Stomach (tissue), 4 donors: ENCODE data around the gene SPACA4.

Experiments used
- CTCF ChIP-seq, 7 experiments: fragments of 450-650 bp in 4 of 7; fragments of 200-600 bp in 3 of 7; sonication (generic) in 3 of 7; IDR thresholded peaks; one replicate each; pipeline ENCODE4 v1.5.1; 2016 to 2019; ENCODE audit warnings: antibody characterized with exemption in 7 of 7, control low read depth in 2 of 7, mild to moderate bottlenecking in 1 of 7
- EP300 ChIP-seq: sonication (generic); formaldehyde crosslinking; IDR thresholded peaks from one replicate; pipeline ENCODE4 v1.6.1; 2017; ENCODE audit warnings: antibody characterized with exemption
- POLR2A ChIP-seq, 4 donors: fragments of 450-650 bp; IDR thresholded peaks; one replicate each; pipeline ENCODE4 v1.6.1; 2016; ENCODE audit warnings: antibody characterized with exemption in 4 of 4, control low read depth in 2 of 4, mild to moderate bottlenecking in 1 of 4, moderate library complexity in 1 of 4
- POLR2AphosphoS5 ChIP-seq, 3 donors: sonication (generic); formaldehyde crosslinking; IDR thresholded peaks; one replicate each; pipeline ENCODE4 v1.6.1; 2016; ENCODE audit warnings: antibody characterized with exemption in 3 of 3

GRCh38 chr19:48624791-48625723 lies 18.5 kb downstream of the SPACA4 start:
- TF ChIP-seq POLR2A (IDR thresholded peaks at IDR 0.05), result no peak
- no peak for TF ChIP-seq CTCF (IDR thresholded peaks at IDR 0.05)
- no peak for TF ChIP-seq EP300
- TF ChIP-seq POLR2AphosphoS5 (IDR thresholded peaks at IDR 0.05), result no peak
